Activated CD4-positive, alpha-beta T cell treated with anti-CD3 and anti-CD28 coated beads, Interleukin-2, amount 10 ng/mL, durations not matched to agents 24 days and 14 days (primary cell): ENCODE results near the gene PSMD5. TPM values are rescaled to one million over a fixed set of nuclear protein-coding genes. Genes with fewer than 3 reads are reported as not detected.

Source experiments
- DNase-seq: peaks from one replicate; pipeline ENCODE4 v3.0.0; 2022
- H3K27ac Mint-ChIP-seq: one replicate; pipeline ENCODE4 v1.8.0; 2022; ENCODE audit warnings: mild to moderate bottlenecking, mixed read lengths
- H3K27me3 Mint-ChIP-seq: one replicate; pipeline ENCODE4 v1.8.0; 2022; ENCODE audit warnings: mixed read lengths
- H3K36me3 Mint-ChIP-seq: one replicate; pipeline ENCODE4 v1.8.0; 2022; ENCODE audit warnings: low read depth, mild to moderate bottlenecking, mixed read lengths
- H3K4me1 Mint-ChIP-seq: one replicate; pipeline ENCODE4 v1.8.0; 2021; ENCODE audit warnings: mixed read lengths
- H3K4me3 Mint-ChIP-seq: one replicate; pipeline ENCODE4 v1.8.0; 2022; ENCODE audit warnings: mild to moderate bottlenecking, moderate library complexity, mixed read lengths
- H3K9me3 Mint-ChIP-seq: one replicate; pipeline ENCODE4 v1.8.0; 2021; ENCODE audit warnings: mixed read lengths
- intact Hi-C: fragments of 100-400 bp; cut with micrococcal nuclease; formaldehyde crosslinking; loops from one replicate; pipeline ENCODE4 v1.15.1; 2023
- total RNA-seq: library from RNA; stranded (reverse); gene quantifications from 2 replicates; pipeline ENCODE4 v1.2.3, GENCODE V29; 2022

The PSMD5 gene
- total RNA-seq, 1 donor from 2014 or later = 63.7 TPM

DNA sequence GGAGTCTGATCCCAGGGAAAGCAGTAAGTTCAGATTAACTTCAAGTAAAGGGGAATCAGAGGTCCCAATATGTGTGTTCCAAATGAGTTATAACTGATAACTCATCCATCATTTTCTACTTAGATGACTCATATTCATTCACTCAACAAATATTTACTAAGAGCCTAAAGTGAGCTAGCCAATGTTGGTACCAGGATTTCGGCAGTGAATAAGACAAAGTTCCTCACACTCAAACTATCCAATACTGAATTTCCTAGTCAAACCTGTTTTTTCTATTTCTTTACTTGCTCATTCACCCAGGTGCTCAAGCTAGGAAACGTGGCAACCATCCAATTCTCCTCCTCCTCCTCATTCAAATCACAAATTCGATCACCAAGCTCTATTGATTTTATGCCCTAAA is 75.3 kb downstream of the PSMD5 start:
- no peak for DNase-seq
- no peak overlapping the region for H3K4me3 Mint-ChIP-seq
- H3K27me3 Mint-ChIP-seq = no peaks in the 10 kb centered on the region
- H3K9me3 Mint-ChIP-seq = no peaks in the 10 kb centered on the region
- peaks cover 73% of the 10 kb centered on the region for H3K36me3 Mint-ChIP-seq
- H3K4me1 Mint-ChIP-seq = peaks cover 37% of the 10 kb centered on the region
- H3K27ac Mint-ChIP-seq = no peak overlapping the region
- intact Hi-C loops = no loop called here

Other genes with a start within 250 kb of the PSMD5 start
- gene MEGF9, start 128.5 kb downstream of the PSMD5 start, total RNA-seq = 4.5 and 4.9 TPM in 2 replicates
- gene FBXW2, start 49.5 kb downstream of the PSMD5 start, total RNA-seq = 84.9 and 87.9 TPM in 2 replicates
- gene PHF19, start 34.3 kb upstream of the PSMD5 start, total RNA-seq = 132 and 144 TPM in 2 replicates
- gene TRAF1, start 83.9 kb upstream of the PSMD5 start, total RNA-seq = 164 and 166 TPM in 2 replicates
- 1.3 and 1.5 TPM in 2 replicates for gene C5, start 207.4 kb upstream of the PSMD5 start, total RNA-seq
- gene CNTRL, start 232.0 kb upstream of the PSMD5 start, total RNA-seq = 68.3 and 69.4 TPM in 2 replicates